ENCODE measurements around the gene PTPRD. TPM values are rescaled to one million over a fixed set of nuclear protein-coding genes. Genes with fewer than 3 reads are reported as not detected.

PTPRD gene
- total RNA-seq, 1 experiment from 2014 or later = not detected

DNA sequence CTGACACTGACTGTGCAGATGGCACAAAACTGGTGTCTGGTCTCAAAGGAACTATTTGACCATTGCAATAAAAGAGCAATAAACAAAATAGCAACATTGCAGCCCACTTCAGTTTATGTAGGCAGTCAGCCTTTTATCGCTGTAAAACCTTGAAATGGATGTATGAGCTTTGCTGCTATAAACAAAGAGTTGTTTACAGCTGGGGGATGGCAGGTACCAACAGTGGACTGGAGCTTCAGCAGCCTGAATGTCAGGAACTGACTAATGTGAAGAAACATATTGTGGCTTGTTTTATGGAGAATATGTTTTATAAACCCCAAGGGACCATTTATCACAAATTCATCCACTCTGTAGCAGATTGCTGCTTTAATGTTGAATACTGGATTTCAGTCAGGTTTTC lies 78.0 kb downstream of the PTPRD start:
- ChIA-PET POLR2A (no interaction called here), CTCF (no interaction called here)
- DNase-seq (ENCODE audit: low read depth, low spot score) (no peak), ATAC-seq (no peak)
- intact Hi-C loops (cut with micrococcal nuclease; ENCODE audit: unreplicated experiment) (no loop called here), in situ Hi-C loops (cut with HindIII; ENCODE audit: low pct_unique_long_range_greater_than_20kb, low sequenced_read_pairs) (no loop called here)
- TF ChIP-seq, protein P1, sequence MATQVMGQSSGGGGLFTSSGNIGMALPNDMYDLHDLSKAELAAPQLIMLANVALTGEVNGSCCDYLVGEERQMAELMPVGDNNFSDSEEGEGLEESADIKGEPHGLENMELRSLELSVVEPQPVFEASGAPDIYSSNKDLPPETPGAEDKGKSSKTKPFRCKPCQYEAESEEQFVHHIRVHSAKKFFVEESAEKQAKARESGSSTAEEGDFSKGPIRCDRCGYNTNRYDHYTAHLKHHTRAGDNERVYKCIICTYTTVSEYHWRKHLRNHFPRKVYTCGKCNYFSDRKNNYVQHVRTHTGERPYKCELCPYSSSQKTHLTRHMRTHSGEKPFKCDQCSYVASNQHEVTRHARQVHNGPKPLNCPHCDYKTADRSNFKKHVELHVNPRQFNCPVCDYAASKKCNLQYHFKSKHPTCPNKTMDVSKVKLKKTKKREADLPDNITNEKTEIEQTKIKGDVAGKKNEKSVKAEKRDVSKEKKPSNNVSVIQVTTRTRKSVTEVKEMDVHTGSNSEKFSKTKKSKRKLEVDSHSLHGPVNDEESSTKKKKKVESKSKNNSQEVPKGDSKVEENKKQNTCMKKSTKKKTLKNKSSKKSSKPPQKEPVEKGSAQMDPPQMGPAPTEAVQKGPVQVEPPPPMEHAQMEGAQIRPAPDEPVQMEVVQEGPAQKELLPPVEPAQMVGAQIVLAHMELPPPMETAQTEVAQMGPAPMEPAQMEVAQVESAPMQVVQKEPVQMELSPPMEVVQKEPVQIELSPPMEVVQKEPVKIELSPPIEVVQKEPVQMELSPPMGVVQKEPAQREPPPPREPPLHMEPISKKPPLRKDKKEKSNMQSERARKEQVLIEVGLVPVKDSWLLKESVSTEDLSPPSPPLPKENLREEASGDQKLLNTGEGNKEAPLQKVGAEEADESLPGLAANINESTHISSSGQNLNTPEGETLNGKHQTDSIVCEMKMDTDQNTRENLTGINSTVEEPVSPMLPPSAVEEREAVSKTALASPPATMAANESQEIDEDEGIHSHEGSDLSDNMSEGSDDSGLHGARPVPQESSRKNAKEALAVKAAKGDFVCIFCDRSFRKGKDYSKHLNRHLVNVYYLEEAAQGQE (IDR thresholded peaks at IDR 0.05; ENCODE audit: insufficient read depth in 1 of 2, low read depth in 2 of 2, low read length in 1 of 2) = no peak
- TF ChIP-seq POLR2AphosphoS5 (IDR thresholded peaks at IDR 0.05; ENCODE audit: low read depth, low read length) (no peak), SIN3A (IDR thresholded peaks at IDR 0.05; ENCODE audit: borderline replicate concordance, insufficient read depth, low read depth, low read length) (no peak), TCF7L2 (IDR thresholded peaks at IDR 0.05; ENCODE audit: low read depth, low read length) (no peak)
- TF ChIP-seq, protein P2, sequence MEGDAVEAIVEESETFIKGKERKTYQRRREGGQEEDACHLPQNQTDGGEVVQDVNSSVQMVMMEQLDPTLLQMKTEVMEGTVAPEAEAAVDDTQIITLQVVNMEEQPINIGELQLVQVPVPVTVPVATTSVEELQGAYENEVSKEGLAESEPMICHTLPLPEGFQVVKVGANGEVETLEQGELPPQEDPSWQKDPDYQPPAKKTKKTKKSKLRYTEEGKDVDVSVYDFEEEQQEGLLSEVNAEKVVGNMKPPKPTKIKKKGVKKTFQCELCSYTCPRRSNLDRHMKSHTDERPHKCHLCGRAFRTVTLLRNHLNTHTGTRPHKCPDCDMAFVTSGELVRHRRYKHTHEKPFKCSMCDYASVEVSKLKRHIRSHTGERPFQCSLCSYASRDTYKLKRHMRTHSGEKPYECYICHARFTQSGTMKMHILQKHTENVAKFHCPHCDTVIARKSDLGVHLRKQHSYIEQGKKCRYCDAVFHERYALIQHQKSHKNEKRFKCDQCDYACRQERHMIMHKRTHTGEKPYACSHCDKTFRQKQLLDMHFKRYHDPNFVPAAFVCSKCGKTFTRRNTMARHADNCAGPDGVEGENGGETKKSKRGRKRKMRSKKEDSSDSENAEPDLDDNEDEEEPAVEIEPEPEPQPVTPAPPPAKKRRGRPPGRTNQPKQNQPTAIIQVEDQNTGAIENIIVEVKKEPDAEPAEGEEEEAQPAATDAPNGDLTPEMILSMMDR (IDR thresholded peaks at IDR 0.05) = no peak
- H3K4me1 ChIP-seq (ENCODE audit: control insufficient read depth, insufficient read depth, low read length) = no peaks in the 10 kb centered on the region
- no peaks in the 10 kb centered on the region for H3K27me3 ChIP-seq (ENCODE audit: control insufficient read depth, insufficient read depth, low read length)
- H3K4me3 ChIP-seq (ENCODE audit: low read depth in 2 of 2, low read length in 2 of 2) = no peak overlapping the region
- no peak overlapping the region for H3K27ac ChIP-seq (ENCODE audit: low read length)
- no TSS peak for BruUV-seq (replicated peaks)
- no peaks in the 10 kb centered on the region for H3K36me3 ChIP-seq (ENCODE audit: control insufficient read depth, insufficient read depth, low read length)
- H3K9me3 ChIP-seq (ENCODE audit: control insufficient read depth, insufficient read depth, low read depth, low read length) = no peaks in the 10 kb centered on the region

DNA sequence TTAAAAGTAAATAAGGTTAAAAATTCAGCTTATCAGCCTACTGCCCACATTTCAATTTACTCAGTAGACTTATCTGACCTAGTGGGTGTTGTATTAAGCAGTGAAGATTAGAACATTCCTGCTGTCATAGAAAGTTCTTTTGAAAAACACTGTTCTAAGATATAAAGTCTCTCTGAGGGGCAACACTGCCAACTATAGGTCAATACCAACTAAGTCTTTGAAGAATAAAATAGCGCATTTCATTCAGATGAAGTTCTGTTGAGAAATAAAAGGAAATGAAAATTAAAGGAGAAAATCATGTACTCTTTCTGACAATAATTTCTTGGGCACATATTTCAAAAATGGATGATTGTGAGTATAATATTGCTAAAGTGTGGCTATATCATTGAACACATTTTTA lies 86.8 kb downstream of the PTPRD start:
- Histone ChIP-seq H3K4me3 (ENCODE audit: low read depth in 2 of 2, low read length in 2 of 2) (no peak overlapping the region), H3K27me3 (ENCODE audit: control insufficient read depth, insufficient read depth, low read length) (no peaks in the 10 kb centered on the region), H3K27ac (ENCODE audit: low read length) (no peak overlapping the region), H3K4me1 (ENCODE audit: control insufficient read depth, insufficient read depth, low read length) (no peaks in the 10 kb centered on the region), H3K36me3 (ENCODE audit: control insufficient read depth, insufficient read depth, low read length) (no peaks in the 10 kb centered on the region), H3K9me3 (ENCODE audit: control insufficient read depth, insufficient read depth, low read depth, low read length) (no peaks in the 10 kb centered on the region)
- DNase-seq (ENCODE audit: low read depth, low spot score) (no peak), ATAC-seq (no peak)
- intact Hi-C loops (cut with micrococcal nuclease; ENCODE audit: unreplicated experiment) (no loop called here), in situ Hi-C loops (cut with HindIII; ENCODE audit: low pct_unique_long_range_greater_than_20kb, low sequenced_read_pairs) (no loop called here)
- POLR2A ChIA-PET = no interaction called here
- TF ChIP-seq SIN3A (IDR thresholded peaks at IDR 0.05; ENCODE audit: borderline replicate concordance, insufficient read depth, low read depth, low read length) = no peak
- no TSS peak for BruUV-seq (replicated peaks)
- CTCF ChIA-PET = no interaction called here

DNA sequence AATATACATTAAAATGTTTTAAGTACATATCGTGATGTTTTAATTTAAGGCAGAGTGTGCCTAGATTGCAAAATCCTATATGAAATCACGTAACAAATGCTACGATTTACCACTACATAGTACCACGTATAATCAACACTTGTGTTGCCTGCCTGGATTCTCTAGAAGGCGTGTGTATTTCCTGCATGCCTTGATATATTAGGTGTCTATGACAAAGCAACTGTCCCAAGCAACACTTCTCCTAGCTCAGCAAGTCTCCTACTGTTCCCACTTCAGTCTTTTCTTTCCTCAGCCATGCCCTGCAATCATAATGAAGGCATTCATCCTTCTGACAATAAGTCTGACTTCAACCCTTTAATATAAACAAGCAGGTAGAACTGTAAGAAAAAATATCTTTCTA lies 89.6 kb downstream of the PTPRD start:
- Histone ChIP-seq H3K4me1 (ENCODE audit: control insufficient read depth, insufficient read depth, low read length) (no peaks in the 10 kb centered on the region), H3K36me3 (ENCODE audit: control insufficient read depth, insufficient read depth, low read length) (no peaks in the 10 kb centered on the region), H3K27ac (ENCODE audit: low read length) (no peak overlapping the region), H3K27me3 (ENCODE audit: control insufficient read depth, insufficient read depth, low read length) (no peaks in the 10 kb centered on the region), H3K9me3 (ENCODE audit: control insufficient read depth, insufficient read depth, low read depth, low read length) (no peaks in the 10 kb centered on the region), H3K4me3 (ENCODE audit: low read depth in 2 of 2, low read length in 2 of 2) (no peak overlapping the region)
- BruUV-seq (replicated peaks) = no TSS peak
- in situ Hi-C loops (cut with HindIII; ENCODE audit: low pct_unique_long_range_greater_than_20kb, low sequenced_read_pairs) (no loop called here), intact Hi-C loops (cut with micrococcal nuclease; ENCODE audit: unreplicated experiment) (no loop called here)
- no peak for ATAC-seq
- no peak for DNase-seq (ENCODE audit: low read depth, low spot score)
- TF ChIP-seq POLR2AphosphoS5 (IDR thresholded peaks at IDR 0.05; ENCODE audit: low read depth, low read length) (no peak), SIN3A (IDR thresholded peaks at IDR 0.05; ENCODE audit: borderline replicate concordance, insufficient read depth, low read depth, low read length) (no peak), TCF7L2 (IDR thresholded peaks at IDR 0.05; ENCODE audit: low read depth, low read length) (no peak)
- TF ChIP-seq, protein P1 (IDR thresholded peaks at IDR 0.05; ENCODE audit: insufficient read depth in 1 of 2, low read depth in 2 of 2, low read length in 1 of 2) = no peak
- TF ChIP-seq, protein P2 (IDR thresholded peaks at IDR 0.05) = no peak
- POLR2A ChIA-PET = no interaction called here
- CTCF ChIA-PET = no interaction called here
